Stimulated activated CD8-positive, alpha-beta memory T cell treated with anti-CD3 and anti-CD28 coated beads, Interleukin-15, amount 100 ng/mL, for 24 hours (primary cell): ENCODE data around the gene GPR12.

Experiments used
- DNase-seq: peaks from one replicate; pipeline ENCODE4 v3.0.0-alpha.2; 2020; ENCODE audit warnings: low read depth

Gene GPR12

DNA sequence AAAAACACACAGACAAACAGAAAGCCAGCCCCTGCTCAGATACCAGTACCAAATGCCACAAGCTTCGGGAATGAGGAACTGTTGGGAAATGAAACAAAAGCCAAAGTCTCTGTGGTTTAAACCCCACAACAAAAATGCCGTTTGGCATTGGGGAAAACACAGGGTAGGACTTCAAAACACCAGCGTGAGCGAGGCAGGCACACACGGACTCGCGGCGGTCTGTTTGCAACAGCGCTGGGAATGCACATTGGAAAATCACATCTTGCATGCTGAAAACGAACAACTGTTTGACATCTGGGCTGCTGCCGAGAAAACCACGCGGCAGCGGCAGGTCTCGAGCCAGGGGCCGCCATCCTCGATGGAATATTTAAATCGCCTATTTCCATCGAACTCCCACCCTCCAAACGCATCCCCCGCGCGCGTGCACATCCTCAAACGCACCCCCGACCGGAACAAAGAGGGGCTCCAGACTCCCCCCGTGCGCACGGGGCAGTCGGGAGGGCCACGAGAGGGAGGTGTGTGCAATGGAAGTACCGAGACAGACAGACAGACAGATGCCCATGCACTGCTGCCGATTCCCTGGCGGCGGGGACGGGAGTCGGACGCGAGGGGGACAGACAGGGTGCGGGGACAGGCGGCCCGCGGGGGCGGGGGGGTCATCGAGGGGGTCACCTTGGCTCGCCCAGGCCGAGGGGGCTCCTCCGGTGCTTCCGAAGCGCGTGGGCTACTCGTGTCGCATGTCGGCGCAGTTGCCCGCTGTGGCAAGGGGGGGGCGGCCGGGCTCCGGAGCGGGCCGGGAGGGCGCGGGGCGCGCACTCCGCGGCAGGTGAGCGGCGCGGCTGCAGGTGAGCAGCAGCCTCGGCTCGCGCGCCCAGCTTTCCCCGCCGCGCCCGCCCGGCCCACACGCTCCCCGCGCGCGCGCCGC lies at the start of gene GPR12:
Gene GPR12 (minus strand): TSS at position 880 of the 925 bp plus-strand sequence. CDS start 959 bp downstream, outside the sequence.
- no peak for DNase-seq

DNA sequence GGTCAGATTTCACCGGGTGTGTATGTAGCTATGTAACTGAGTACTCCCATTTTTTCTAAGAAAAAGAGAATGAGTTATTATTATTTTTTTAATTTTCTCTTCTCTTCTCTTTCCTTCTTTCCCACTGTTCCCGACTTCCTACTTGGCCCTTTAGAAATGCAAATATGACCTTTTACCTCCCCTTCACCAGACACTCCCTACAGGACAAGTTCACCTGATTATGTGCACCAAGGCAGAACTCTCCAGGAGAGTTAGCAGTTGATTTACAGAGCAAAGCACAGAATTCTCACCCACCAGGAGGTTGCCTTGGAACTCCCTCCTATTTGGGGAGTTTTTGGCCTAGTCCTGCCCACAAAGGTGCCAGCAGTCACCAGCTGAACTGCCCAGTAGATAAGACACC lies 49.5 kb upstream of the GPR12 start:
- DNase-seq, result no peak

DNA sequence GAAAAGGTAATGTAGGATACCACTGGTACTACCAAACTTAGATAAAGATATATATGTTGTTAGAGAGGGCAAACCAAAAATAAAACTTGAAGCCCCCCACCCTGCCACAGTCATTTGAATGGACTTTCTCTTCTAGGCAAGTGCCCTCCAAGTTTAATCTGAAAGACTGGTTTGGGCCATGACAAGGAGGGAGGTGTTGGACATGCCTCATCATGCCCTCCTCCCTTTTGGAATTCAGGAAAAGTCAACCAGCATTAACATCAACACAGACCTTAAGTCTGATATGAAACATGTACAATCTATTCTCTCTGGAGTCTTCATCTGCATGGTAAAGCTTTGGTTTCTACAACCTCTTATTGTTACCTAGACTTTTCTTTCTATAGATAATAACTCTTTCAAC lies 46.3 kb upstream of the GPR12 start:
- no peak for DNase-seq

DNA sequence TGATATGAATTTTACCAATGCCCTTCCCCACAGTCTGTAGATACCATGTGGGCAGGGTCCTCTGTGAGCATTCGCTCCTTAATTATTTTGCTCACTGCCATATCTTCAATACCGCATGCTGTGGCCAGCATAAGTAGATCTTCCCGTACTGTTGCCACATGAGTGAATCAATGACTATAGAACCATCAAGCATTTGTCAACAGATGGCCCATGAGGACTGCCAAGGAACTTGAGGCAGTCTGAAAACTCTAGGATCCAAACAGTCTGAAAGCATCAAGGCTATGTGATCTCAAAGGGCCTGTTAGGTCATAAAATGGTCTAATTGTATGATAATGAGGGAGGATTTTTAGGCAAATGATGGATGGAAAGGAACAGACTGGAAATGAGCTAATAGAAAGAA lies 27.4 kb upstream of the GPR12 start:
- no peak for DNase-seq

DNA sequence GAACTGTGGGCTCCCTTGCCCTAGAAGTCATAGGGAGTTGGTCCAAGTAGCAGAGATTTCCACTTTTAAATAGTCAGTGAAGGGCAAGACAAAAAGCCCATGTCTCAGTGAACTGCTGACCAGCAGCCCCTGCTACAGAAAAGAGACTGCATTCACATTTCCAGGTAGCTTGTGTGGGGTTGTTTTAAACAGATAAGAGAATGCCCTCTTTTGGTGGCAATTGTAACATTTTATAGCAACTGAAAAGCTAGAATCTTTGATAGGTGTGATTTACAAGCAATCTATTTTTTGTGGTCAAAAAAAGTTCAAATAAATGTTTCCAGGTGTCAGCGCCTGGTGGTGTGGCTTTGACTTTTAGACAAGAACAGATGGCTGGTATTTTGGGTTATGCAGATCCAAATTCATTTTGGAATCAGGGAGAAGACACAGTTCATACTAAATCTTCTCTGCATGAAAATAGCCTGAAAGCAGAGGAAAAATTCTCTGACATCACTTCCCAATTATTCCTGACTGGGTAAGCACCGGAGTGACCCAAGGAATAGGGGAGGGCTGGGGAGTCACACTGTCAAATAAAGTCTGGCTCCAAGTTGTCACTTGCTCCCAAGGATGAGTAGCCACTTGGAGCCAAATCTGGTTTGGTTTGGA lies 26.2 kb upstream of the GPR12 start:
- DNase-seq, result no peak

- DNase-seq, result no peak
These were observed 25.4 kb upstream of the GPR12 start for GRCh38 chr13:26785838-26786630.

GRCh38 chr13:26784704-26785639 lies 24.4 kb upstream of the GPR12 start:
- no peak for DNase-seq

DNA sequence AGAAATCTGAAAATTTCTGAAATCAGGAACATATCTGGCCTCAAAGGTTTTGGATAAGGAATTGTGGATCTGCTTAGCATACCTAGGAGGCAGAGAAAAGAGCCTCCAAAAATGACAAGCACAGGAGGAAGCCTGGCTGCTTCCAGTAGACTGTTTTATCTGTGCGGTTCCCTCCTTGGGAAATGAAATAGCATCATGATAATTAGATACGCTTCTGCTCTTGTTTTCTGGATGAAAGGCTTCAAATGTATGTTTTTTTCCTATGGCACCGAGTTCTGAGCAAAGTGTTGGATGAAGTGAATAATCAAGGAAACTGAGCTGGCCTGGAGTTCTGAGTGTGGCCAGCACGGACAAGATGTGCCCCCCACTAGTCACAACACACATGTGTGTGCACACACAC lies 19.8 kb upstream of the GPR12 start:
- DNase-seq, result no peak

DNA sequence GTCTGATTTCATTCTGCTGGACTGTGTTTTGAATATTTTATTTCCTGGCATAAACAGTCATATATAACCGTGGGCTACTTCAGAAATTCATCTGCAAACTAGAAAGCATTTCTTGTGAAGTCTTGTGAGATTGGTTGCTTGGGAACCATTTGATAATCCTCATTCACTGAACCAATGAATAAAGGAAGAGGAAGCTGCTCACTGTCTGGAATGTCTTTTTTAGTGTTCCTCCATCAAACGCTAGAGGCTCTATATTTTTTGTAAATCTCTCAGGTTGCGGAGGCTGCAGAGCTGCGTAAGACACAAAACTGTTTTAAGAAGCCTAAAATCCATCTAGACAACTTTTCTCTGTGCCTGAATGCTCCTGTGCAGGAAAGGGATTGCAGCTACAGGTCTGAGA lies 18.7 kb upstream of the GPR12 start:
- DNase-seq, result no peak

- no peak for DNase-seq
These were observed 11.9 kb upstream of the GPR12 start for GRCh38 chr13:26772531-26772930.

- no peak for DNase-seq
These were observed 11.2 kb upstream of the GPR12 start for GRCh38 chr13:26771796-26772195.

DNA sequence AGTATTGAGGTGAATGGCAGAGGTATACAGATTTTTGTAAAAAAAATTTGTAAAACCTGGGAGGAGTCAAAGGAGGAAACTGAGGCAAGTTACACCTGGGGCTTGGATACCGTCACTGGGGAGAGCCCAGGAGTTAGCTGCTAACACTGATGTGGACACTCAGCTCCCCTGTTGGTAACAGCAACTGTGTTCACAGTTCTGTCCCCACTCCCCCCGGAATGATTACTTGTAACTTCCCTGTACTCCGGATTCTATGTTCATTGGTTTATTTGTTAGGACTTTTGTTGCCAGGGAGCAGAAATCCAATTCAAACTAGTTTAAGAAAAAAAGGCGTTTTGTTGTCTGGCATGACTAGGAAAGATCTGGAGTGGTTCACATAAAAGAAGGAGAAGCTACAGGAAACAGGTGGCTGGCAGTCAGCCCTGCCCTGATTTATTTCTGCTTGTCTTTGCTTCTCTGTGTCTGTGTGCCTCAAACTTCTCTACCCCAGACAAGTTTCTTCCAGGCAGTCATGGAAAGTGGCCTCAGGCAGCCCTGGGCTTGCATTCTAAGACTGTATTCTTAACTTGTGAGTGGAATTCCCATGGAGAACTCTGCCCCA lies 2.3 kb upstream of the GPR12 start:
- DNase-seq, result no peak

DNA sequence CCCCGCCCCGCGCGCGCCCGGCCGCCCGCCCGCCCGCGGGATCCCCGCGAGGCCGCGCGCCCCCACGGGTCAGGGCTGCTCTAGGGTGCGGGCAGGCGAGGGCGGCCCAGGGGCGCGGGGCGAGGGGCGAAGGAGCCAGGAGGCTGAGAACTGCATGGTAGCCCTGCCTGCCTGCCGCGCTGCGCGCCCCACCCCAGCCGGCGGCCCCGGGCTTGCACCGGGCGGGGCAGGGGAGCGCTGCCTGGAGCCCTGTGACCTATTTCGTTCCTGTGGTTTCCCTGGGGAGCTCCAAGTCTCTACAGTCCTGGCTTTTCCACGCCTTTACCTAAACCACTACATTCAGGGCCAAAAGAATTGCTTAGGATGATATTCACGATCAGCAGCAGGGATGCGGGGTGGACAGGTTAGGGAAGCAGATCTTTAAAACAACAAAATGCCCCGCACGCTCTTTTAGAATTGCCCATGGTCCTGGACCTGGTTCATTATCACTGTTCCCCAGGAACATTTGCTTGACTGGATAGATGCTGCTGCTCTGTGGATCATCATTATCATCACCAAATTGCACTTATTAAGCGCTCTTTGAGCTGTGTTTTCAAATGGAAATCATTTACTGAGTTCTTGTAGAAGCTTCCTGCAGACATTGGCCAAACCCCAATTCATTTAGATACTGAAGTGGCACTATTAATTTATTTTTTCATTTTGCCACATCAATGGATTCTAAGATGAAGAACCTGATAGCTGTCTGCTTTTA lies 421 bp upstream of the GPR12 start:
- DNase-seq, result no peak

GRCh38 chr13:26759249-26759906 lies 1.2 kb downstream of the GPR12 start:
- DNase-seq, result no peak

DNA sequence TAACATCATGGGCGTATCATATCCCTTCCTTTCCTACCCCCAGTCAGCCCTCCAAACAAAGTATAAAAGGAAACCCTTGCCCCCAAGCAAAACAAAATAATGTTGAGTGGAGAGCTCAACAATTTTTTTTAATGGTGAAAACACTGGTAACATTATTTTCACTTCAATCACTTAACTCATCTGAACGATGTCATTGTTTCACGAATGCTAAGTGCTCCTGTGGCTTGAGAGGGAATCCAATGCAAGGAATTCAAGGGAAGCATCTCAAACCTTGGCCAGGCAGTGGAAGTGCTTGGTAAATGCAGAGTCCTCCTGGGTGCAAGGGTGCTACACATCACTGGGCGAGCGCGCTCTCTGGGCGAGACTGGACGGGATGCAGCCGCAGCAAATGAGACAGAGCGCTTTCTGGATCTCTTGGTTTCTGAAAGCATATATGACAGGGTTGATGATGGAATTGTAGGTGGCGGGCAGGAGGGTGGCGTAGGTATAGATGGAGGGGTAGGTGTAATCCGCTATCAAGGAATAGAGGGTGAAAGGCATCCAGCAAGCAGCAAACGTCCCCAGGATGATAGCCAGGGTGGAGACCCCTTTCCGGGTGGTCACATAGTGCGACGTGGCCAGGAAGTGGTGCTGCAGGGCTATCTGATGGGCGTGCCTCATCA lies 2.0 kb downstream of the GPR12 start:
- no peak for DNase-seq

GRCh38 chr13:26756961-26757360 lies 3.6 kb downstream of the GPR12 start:
- no peak for DNase-seq

- DNase-seq, result no peak
These were observed 7.9 kb downstream of the GPR12 start for GRCh38 chr13:26752671-26753070.

GRCh38 chr13:26749905-26750304 lies 10.7 kb downstream of the GPR12 start:
- DNase-seq, result no peak

GRCh38 chr13:26749285-26749684 lies 11.3 kb downstream of the GPR12 start:
- DNase-seq, result no peak
